HG02981 (cell line): Measurements from ENCODE around the gene BMP10.

Source experiments
- ATAC-seq: cut with Tn5 transposase; IDR thresholded peaks from one replicate; pipeline ENCODE4 v1.9.1; 2021; ENCODE audit warnings: mild to moderate bottlenecking, moderate library complexity; ENCODE audit not compliant: unreplicated experiment

Gene BMP10

GRCh38 chr2:68853915-68854314 lies 17.3 kb downstream of the BMP10 start:
- no peak for ATAC-seq

DNA sequence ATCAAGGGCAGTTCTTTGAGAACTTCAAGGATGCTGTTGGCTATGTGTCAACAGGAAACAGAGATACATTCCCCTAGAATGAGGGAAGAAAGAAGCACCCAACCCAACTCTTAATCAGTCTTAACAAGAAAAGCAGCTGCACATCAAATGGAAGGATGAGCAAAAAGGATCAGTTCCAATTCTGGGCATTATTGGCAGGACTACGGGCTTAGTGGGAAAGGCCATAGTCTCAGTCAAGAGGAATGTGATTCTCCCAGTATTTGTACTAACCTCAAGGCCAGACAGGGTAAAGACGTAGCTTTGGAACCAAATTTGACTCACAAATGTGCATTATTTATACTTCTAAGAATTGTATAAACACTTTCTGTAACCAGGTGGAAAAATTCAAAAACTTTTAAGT lies 18.2 kb downstream of the BMP10 start:
- no peak for ATAC-seq

DNA sequence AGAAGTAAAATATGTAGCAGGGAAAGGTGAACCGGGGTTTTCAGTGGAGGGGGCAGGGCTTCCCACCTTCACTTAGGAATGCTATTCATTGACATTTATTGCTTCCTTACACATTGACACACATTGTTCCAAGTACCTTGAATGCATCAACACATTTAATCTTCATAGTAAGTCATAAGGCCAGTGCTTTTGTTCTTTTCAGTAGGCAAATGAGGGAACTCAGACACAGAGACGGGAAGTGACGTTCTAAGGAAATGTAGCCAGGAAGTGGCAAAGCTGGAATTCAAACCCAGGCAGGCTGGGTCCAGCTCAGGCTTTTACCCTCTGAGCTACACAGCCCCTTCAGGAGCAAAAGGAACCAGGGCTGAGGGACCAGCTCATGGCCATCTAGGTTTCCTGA lies 20.7 kb downstream of the BMP10 start:
- ATAC-seq = no peak

DNA sequence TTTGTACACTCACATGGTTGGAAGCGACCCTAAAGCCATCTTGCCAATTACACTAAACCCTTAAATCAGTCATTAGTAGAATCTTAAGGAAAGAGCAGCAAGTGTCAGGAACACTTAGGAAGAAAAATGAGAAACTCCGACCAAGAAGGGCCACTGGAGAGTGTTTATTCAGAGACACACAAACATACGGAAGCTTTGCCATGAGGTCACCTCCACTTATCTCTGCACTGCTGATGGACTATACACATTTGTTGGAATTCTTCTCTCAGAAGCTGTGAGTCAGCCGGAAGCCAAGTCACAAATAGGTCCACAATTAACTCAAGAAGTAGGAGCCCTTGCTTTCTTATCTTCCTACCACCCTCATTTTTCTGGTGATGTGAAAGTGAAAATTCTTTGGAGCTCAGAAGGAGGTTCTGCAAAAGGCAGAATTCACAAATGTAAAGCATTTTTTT lies 21.6 kb downstream of the BMP10 start:
- no peak for ATAC-seq

- ATAC-seq = no peak
These were observed 23.4 kb downstream of the BMP10 start for GRCh38 chr2:68847751-68848150.

DNA sequence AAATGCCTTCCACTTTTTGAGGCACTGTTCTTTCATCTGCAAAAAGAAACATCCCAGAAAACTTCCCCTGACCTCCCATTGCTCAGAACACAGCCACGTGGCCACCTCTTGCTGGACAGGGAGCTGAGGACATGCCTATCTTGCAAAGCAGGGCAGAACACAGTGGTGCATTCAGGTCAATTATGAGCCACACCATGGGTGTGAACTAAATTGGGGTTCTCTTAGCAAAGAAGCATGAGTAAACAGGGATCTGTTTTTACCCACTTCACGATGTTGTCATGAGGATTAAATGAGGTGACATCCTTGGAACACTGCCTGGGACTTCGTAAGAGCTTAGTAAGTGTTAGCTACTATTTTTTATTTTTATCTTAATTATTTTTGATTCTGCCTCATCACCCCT lies 25.1 kb downstream of the BMP10 start:
- ATAC-seq = no peak

DNA sequence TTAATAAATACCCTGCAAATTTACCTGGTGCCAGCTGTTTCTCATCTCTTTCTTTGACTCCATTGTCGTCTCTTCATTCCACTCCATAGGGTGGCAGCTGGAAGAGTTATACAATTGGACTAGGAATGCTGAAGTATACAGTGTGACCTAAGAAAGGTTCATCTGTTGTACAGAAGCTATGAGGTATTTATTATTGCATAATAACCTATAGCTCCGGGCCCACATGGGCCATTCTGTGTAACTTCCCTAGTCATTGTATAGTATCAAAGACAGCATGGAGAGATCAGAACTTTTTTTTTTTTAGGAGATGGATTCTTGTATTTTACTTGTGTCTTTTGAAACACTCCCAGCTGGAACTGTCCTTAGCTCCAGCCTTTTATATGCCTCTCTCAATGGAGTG lies 26.2 kb downstream of the BMP10 start:
- ATAC-seq = no peak

- ATAC-seq = no peak
These were observed 31.9 kb downstream of the BMP10 start for GRCh38 chr2:68839260-68839833.

GRCh38 chr2:68838641-68839040 lies 32.6 kb downstream of the BMP10 start:
- ATAC-seq = no peak

- peak; percentile 42 for ATAC-seq
These were observed 33.3 kb downstream of the BMP10 start for GRCh38 chr2:68837861-68838341.

DNA sequence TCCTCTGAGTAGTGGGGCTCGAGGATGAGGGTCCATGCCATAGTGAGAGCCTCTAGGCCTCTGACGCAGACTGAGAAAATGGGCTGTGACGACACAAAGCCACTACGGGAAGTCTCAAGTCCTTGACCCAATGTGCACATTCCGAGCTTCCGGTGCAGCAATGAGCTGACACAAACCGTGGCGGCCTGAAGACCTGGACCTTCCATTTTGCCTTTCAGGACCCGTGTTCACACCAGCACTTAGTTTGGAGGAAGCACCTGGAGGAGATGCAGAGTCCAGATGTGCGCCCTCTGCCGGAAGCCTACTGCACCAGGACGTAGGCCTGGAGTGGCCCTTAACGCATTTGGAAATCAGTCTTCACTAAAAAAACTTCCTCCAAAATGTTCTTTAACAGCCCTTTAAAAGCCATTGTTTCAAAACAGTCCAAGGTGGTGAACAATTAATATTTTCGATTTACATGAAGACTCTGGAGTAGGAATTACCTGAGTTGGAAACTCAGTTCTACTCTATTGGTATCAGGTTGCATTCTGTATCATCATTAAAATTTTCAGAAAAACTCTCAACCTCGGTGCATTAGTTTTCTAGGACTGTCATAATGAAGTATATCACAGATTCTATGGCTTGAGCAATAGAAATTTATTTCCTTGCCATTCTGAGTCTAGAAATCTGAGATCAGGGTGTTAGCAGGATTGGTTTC lies 33.9 kb downstream of the BMP10 start:
- ATAC-seq = no peak

DNA sequence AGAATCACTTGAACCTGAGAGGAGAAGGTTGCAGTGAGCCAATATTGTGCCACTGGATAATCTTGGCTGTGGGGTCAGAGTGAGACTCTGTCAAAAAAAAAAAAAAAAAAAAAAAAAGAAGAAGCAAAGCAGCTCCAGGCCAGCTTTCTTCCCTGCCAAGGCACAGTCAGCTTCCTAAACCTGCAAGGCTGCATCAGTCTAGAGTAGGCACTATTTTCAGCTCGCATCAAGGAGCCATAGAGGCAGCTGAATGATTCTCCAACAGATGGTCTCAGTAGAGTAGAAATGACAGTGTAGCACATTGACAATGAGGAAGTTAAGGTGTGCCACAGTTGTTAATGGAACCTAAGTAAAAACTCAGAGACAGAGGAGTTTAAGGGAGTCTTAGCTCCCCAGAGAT lies 35.6 kb downstream of the BMP10 start:
- ATAC-seq = no peak

- ATAC-seq = no peak
These were observed 36.3 kb downstream of the BMP10 start for GRCh38 chr2:68834737-68835376.

DNA sequence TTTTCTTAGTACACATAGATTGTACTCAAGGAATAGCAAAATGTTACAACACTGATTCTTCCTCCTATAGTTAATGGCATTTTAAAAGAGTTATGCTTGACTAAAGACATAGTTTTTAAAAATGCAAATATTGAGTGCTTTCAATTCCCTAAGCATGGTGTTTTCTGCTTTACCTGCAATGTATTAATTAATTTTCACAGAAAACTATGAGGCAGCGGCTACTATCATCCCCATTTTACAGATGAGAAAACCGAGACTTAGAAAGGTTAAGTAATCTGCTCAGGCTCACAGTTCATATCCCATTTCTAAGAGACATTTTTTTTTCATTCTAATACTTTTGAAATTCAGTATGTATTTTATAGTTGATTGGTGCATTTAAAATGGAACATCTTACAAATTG lies 38.0 kb downstream of the BMP10 start:
- ATAC-seq = no peak

GRCh38 chr2:68832233-68832869 lies 38.8 kb downstream of the BMP10 start:
- peak; percentile 70 for ATAC-seq

GRCh38 chr2:68831686-68832232 lies 39.4 kb downstream of the BMP10 start:
- no peak for ATAC-seq

DNA sequence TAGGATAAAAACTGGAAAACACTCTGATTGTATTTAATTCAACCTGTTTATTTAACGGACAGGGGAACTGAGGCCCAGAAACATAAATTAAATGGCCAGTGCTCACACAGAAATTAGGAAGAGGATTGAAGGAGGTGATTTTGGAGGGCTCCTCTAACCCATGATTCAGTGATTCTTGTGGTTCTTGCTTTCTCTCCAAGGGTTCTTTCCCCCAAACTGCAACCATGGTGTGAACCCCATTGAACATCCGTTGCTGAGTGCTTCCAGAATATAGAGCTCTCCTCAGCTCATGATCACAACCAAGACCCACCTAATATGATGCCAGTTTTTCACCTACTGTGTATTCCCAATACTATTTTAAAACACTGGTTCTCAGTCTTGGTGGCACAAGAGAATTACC lies 41.4 kb downstream of the BMP10 start:
- no peak for ATAC-seq

DNA sequence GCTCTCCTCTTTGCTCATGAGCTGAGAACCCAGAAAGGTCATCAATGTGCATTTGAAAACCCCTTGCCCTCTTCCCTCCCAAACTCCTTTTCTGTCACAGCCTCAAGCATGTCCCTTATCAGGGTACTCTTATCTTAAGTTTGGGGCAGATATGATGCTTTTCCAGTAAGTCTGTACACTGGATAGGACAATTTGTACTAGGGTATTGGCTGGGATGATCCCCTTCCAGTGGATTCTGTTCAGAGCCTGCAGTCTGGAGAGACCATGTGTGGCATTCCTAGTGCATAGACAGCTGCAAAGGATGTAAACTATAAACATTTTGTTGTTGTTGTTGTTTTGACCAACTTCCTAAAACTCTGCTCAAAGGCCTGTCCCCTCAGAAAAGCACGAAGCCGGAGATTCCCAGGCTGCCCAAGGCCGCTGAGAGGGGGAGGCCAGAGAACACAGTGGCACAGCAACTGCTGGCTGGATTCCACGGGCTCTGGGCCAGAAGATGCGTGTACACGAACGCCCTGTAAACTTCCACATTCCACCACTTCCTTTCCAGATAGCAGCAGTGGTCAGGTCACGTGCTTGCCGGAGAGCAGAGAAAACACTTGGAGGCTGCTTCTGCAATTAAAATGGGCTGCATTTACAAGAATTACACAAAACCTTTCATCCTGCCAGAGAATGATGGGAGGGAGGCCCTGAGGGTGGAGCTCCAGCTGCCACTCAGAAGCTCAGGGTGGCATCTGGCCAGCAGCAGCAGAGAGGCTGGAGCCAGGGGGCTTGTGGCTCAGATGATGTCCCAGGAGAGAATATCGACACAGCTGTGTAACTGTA lies 42.1 kb downstream of the BMP10 start:
- ATAC-seq = no peak

GRCh38 chr2:68827666-68828065 lies 43.5 kb downstream of the BMP10 start:
- no peak for ATAC-seq

DNA sequence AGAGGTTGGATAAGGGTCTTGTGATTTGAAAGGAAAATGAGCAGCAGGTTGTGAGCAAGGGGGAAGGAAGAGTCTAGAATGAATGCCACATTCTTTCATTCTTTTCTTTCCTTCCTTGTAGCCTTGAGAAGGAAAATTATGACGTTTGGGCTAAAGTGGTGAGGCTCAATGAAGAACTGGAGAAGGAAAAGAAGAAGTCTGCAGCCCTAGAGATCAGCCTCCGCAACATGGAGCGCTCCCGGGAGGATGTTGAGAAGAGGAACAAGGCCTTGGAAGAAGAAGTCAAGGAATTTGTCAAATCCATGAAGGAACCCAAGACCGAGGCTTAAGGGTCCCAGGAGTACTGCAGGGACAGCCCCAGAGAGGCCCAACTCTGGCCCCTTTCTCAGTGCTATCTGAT lies 45.3 kb downstream of the BMP10 start:
- ATAC-seq = no peak

DNA sequence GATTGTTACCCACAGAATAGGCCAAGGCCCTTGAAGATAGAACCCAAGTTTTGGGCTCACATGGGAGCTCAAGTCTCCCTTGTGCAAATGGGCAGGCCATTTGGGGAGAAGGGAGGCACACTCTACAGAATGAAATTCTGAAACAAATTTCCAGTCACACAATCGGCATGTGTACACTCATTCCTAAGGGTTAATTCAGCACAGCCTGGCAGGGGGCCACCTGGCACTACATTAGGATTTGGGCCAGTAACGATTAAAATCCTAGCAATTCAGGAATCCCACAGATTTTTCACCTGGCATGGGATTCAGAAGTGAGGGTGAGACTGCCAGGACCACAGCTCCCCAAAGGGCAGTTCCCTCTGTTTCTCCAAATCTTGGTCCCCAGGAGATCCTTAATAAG lies 46.4 kb downstream of the BMP10 start:
- no peak for ATAC-seq
